Lower leg skin (tissue), 4 donors: ENCODE results near the gene EEF1A1. TPM values are rescaled to one million over a fixed set of nuclear protein-coding genes. Genes with fewer than 3 reads are reported as not detected.

ENCODE experiments used
- DNase-seq, 2 donors: peaks; one replicate each; pipeline ENCODE4 v3.0.0-alpha.2; 2019; ENCODE audit warnings: low spot score in 2 of 2
- H3K4me3 ChIP-seq: fragments of 200-600 bp; sonication (generic); 2 replicates; pipeline ENCODE4 v1.5.1; 2017; ENCODE audit warnings: mild to moderate bottlenecking, low read depth; ENCODE audit not compliant: poor library complexity, severe bottlenecking
- POLR2A ChIP-seq, 2 donors: fragments of 450-650 bp; IDR thresholded peaks; one replicate each; pipeline ENCODE4 v1.6.1; 2016 to 2017; ENCODE audit warnings: antibody characterized with exemption in 2 of 2, mild to moderate bottlenecking in 1 of 2, moderate library complexity in 1 of 2
- WGBS, 2 donors: methylation state at CpG; one replicate each; pipeline ENCODE4 v1.1.5; 2018; 5-methylcytosine and 5-hydroxymethylcytosine counted together
- intact Hi-C: fragments of 100-400 bp; cut with DNase I; formaldehyde crosslinking; loops from one replicate; pipeline ENCODE4 v1.15.0; 2023; ENCODE audit warnings: low total_unique reads
- total RNA-seq, 4 donors: library from RNA; depleted of rRNA; stranded (reverse); fragments of >200 nt; gene quantifications; one replicate each; pipeline ENCODE4 v1.1.0, GENCODE V29; 2016
- TF ChIP-seq, protein P1 (sequence below), 3 donors: fragments of 450-650 bp; IDR thresholded peaks; one replicate each; pipeline ENCODE4 v1.5.1; 2016; ENCODE audit warnings: antibody characterized with exemption in 3 of 3, mild to moderate bottlenecking in 3 of 3, moderate library complexity in 2 of 3

EEF1A1 gene
- total RNA-seq, 4 donors from 2014 or later: 8,072 to 12,275 (median 10,774) TPM

DNA sequence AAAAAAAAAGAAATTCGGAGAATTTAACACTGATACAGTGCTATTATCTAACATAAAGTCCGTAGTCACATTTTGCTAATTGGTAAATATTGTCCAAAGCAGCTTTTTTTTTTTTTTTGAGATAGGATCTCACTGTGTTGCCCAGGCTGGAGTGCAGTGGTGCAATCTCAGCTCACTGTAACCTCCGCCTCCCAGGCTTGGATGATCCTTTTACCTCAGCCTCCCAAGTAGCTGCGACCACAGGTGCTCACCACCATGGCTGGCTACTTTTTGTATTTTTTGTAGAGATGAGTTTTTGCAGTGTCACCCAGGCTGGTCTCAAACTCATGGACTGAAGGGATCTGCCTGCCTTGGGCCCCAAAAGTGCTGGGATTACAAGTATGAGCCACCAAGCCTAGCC is 43.4 kb downstream of the EEF1A1 start:
- 98% methylated on average over 4 of the region's 4 CpGs for WGBS, 2 donors
- no peak for DNase-seq
- intact Hi-C loops: no loop called here
- no peak for TF ChIP-seq POLR2A (IDR thresholded peaks at IDR 0.05)
- TF ChIP-seq, protein P1, sequence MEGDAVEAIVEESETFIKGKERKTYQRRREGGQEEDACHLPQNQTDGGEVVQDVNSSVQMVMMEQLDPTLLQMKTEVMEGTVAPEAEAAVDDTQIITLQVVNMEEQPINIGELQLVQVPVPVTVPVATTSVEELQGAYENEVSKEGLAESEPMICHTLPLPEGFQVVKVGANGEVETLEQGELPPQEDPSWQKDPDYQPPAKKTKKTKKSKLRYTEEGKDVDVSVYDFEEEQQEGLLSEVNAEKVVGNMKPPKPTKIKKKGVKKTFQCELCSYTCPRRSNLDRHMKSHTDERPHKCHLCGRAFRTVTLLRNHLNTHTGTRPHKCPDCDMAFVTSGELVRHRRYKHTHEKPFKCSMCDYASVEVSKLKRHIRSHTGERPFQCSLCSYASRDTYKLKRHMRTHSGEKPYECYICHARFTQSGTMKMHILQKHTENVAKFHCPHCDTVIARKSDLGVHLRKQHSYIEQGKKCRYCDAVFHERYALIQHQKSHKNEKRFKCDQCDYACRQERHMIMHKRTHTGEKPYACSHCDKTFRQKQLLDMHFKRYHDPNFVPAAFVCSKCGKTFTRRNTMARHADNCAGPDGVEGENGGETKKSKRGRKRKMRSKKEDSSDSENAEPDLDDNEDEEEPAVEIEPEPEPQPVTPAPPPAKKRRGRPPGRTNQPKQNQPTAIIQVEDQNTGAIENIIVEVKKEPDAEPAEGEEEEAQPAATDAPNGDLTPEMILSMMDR (IDR thresholded peaks at IDR 0.05): no peak
- no peak overlapping the region for H3K4me3 ChIP-seq

DNA sequence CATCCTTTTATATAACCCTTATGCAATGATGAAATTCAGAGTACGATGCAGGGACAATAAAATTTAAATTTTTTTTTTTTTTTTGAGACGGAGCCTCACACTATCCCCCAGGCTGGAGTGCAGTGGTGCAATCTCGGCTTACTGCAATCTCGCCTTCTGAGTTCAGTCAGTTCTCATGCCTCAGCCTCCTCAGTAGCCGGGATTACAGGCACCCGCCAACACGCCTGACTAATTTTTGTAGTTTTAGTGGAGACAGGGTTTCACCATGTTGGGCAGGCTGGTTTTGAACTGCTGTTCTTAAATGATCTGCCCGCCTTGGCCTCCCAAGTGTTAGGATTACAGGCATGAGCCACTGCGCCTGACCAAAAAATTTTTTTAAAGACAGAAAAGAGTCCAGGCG is 44.1 kb downstream of the EEF1A1 start:
- H3K4me3 ChIP-seq: no peak overlapping the region
- intact Hi-C loops: no loop called here
- WGBS, 2 donors: 96 to 97% methylated on average over 10 of the region's 10 CpGs
- no peak for DNase-seq
- TF ChIP-seq, protein P1 (IDR thresholded peaks at IDR 0.05): no peak
- TF ChIP-seq POLR2A (IDR thresholded peaks at IDR 0.05): no peak

- TF ChIP-seq, protein P1 (IDR thresholded peaks at IDR 0.05): no peak
- TF ChIP-seq POLR2A (IDR thresholded peaks at IDR 0.05): no peak
- DNase-seq: no peak
- WGBS, 2 donors: 80 to 91% methylated on average over 2 of the region's 2 CpGs
- intact Hi-C loops: no loop called here
- no peak overlapping the region for H3K4me3 ChIP-seq
Observed at GRCh38 chr6:73471686-73472290, 49.0 kb downstream of the EEF1A1 start.

Other genes starting within 250 kb of the EEF1A1 start
- gene DPPA5, start 166.8 kb downstream of the EEF1A1 start, total RNA-seq: not detected
- not detected for gene KHDC3L, start 158.4 kb downstream of the EEF1A1 start, total RNA-seq
- under 1 TPM in 1 of 4 donors, not detected in 3; 0.88 TPM for gene OOEP, start 151.1 kb downstream of the EEF1A1 start, total RNA-seq
- 1 to 10 TPM in 2 of 4 donors, under 1 TPM in 2; 0.89 to 2.3 (median 1.6) TPM for gene DDX43, start 126.2 kb downstream of the EEF1A1 start, total RNA-seq
- gene CGAS, start 68.7 kb downstream of the EEF1A1 start, total RNA-seq: 1 to 10 TPM in 3 of 4 donors, under 1 TPM in 1; 0.83 to 2.2 (median 1.6) TPM
- 10 to 100 TPM; 22.6 to 29.6 (median 25.1) TPM for gene MTO1, start 59.3 kb downstream of the EEF1A1 start, total RNA-seq
- 10 to 100 TPM; 11.3 to 13.2 (median 12.2) TPM for gene SLC17A5, start 133.0 kb upstream of the EEF1A1 start, total RNA-seq
- 10 to 100 TPM; 26.1 to 51.7 (median 33.3) TPM for gene CD109, start 175.2 kb upstream of the EEF1A1 start, total RNA-seq